Heart right ventricle (tissue), 16 donors: ENCODE results near the gene GDI2. TPM values are rescaled to one million over a fixed set of nuclear protein-coding genes. Genes with fewer than 3 reads are reported as not detected.
"Not testable (repeated sequence)": the region's sequence is repeated elsewhere in the genome, so short reads cannot be mapped to it uniquely, and the experiment has no call there.

Experiments used
- ATAC-seq, 8 donors: fragments of 200-7000 bp; cut with Tn5 transposase; one replicate each; pipeline ENCODE4 v1.9.1; 2020; ENCODE audit warnings: mild to moderate bottlenecking in 8 of 8, moderate library complexity in 8 of 8, moderate number of reproducible peaks in 1 of 8
- DNase-seq, 2 donors: peaks; one replicate each; pipeline ENCODE4 v3.0.0-alpha.2; 2020
- H3K27ac ChIP-seq, 10 donors: fragments of 200-600 bp; sonication (generic) in 2 of 10; one replicate each; pipeline versions ENCODE4 v1.5.0 to v1.8.0; 2020 to 2022; ENCODE audit warnings: mild to moderate bottlenecking in 3 of 10
- H3K27me3 ChIP-seq, 7 donors: fragments of 200-600 bp; one replicate each; pipeline ENCODE4 v1.8.0; 2021 to 2022; ENCODE audit warnings: mild to moderate bottlenecking in 2 of 7
- H3K36me3 ChIP-seq, 9 donors: fragments of 200-600 bp; sonication (generic) in 1 of 9; one replicate each; pipeline versions ENCODE4 v1.5.0 to v1.8.0; 2020 to 2022; ENCODE audit warnings: mild to moderate bottlenecking in 2 of 9
- H3K4me1 ChIP-seq, 9 donors: fragments of 200-600 bp; sonication (generic) in 1 of 9; one replicate each; pipeline versions ENCODE4 v1.5.0 to v1.8.0; 2020 to 2022; ENCODE audit warnings: mild to moderate bottlenecking in 4 of 9
- H3K4me3 ChIP-seq, 10 donors: fragments of 200-600 bp; sonication (generic) in 2 of 10; one replicate each; pipeline versions ENCODE4 v1.5.0 to v1.8.0; 2020 to 2022; ENCODE audit warnings: mild to moderate bottlenecking in 7 of 10, moderate library complexity in 2 of 10
- H3K9me3 ChIP-seq, 11 donors: fragments of 200-600 bp in 10 of 11; sonication (generic) in 2 of 11; one replicate each; pipeline versions ENCODE4 v1.5.0 to v1.8.0; 2013 to 2022; ENCODE audit warnings: mild to moderate bottlenecking in 2 of 11, control low read depth in 1 of 11, moderate library complexity in 1 of 11
- CTCF ChIP-seq, 9 donors: fragments of 200-600 bp; sonication (generic) in 2 of 9; IDR thresholded peaks; one replicate each; pipeline versions ENCODE4 v1.5.0 to v1.8.0; 2021 to 2022; ENCODE audit warnings: antibody characterized with exemption in 9 of 9, mild to moderate bottlenecking in 5 of 9, moderate library complexity in 1 of 9
- WGBS, 2 donors: extraction: QIAGEN DNeasy Blood & Tissue Kit; methylation state at CpG; one replicate each; pipeline ENCODE4 v1.1.7; 2013; ENCODE audit warnings: inconsistent platforms in 1 of 2; 5-methylcytosine and 5-hydroxymethylcytosine counted together
- intact Hi-C, 10 donors: fragments of 100-400 bp; cut with DNase I; formaldehyde crosslinking; loops; one replicate each; pipeline versions ENCODE4 v1.11.1 to v1.14.2; 2022
- polyA plus RNA-seq, 2 donors: library from polyadenylated mRNA; stranded (reverse); fragments of 200-250 nt; gene quantifications; one replicate each; pipeline ENCODE4 v1.2.3, GENCODE V29; 2013
- total RNA-seq, 10 donors: library from RNA; stranded (reverse); fragmentation: NEBNext Ultra II Directional in 3 of 10; extraction: Animal tissue kit (Norgen Biotek cat#: 25700) in 3 of 10; gene quantifications; one replicate each; pipeline versions ENCODE4 v1.2.1 to v1.2.4, GENCODE V29; 2021 to 2023
- donor health status: Arrhythmogenic right ventricular cardiomyopathy.
- donor health status: ischemic (EF 13 %, LVEDD 7.1; RV severe dilation, severe dysfunction).
- donor health status: healthy with polysubstance abuse.
- donor health status: DM: no; HTN: yes; CAD: no.
- donor health status: DM: no; HTN: no; CAD: no.
- donor health status: ischemic (EF 25% LVEDD 6.9; RV normal size, moderate dysfunction).
- donor health status: ischemic (EF 25% LVEDD 5.7; RV mildly dilated, moderate dysfunction).
- donor health status: healthy.
- donor health status: DM: yes; HTN: yes; CAD: no.
- donor health status: Ischemic cardiomyopathy.
- donor health status: ischemic (EF 35%, LVEDD 5.7; RV mildly dilated, moderate dysfunction).
- donor health status: nonischemic (EF 11% LVEDD 7.7; RV severe dilation, severe dysfunction).
- donor health status: DM: yes; HTN: yes; CAD: no.
- donor health status: PGD.
- donor health status: ischemic (EF 29% LVEDD 5.4; RV normal size, mild dysfunction).
- donor health status: nonischemic (EF 23%, LVEDD 6.1; RV moderate dilation, normal function).

The GDI2 gene
- total and polyA plus RNA-seq, 12 donors: 21.8 to 145 (median 101) TPM

GRCh38 chr10:5843686-5844344 is 30.6 kb upstream of the GDI2 start:
- WGBS, 2 donors: 78 to 83% methylated on average over 4 of the region's 4 CpGs
- Histone ChIP-seq H3K4me1 (peaks cover 3 to 33% (median 10%) of the 10 kb centered on the region in 9 donors), H3K27ac (no peak overlapping the region), H3K9me3 (no peaks in the 10 kb centered on the region), H3K36me3 (no peaks in the 10 kb centered on the region), H3K4me3 (no peak overlapping the region), H3K27me3 (no peaks in the 10 kb centered on the region)
- DNase-seq (no peak), ATAC-seq (no peak)
- no peak for TF ChIP-seq CTCF (IDR thresholded peaks at IDR 0.05)
- intact Hi-C loops: no loop called here

GRCh38 chr10:5841965-5842364 is 28.7 kb upstream of the GDI2 start:
- Histone ChIP-seq H3K27ac (no peak overlapping the region), H3K9me3 (no peaks in the 10 kb centered on the region), H3K4me1 (peaks cover 3 to 30% (median 10%) of the 10 kb centered on the region in 9 donors), H3K4me3 (no peak overlapping the region), H3K27me3 (no peaks in the 10 kb centered on the region), H3K36me3 (no peaks in the 10 kb centered on the region)
- intact Hi-C loops: no loop called here
- DNase-seq (no peak), ATAC-seq (no peak)
- WGBS, 2 donors: 96 to 97% methylated on average over 14 of the region's 14 CpGs
- TF ChIP-seq CTCF (IDR thresholded peaks at IDR 0.05): no peak

GRCh38 chr10:5840314-5841307 is 27.4 kb upstream of the GDI2 start:
- Histone ChIP-seq H3K27ac (peak overlapping the region in 2 of 10 donors; percentile 13 to 35), H3K27me3 (no peaks in the 10 kb centered on the region), H3K36me3 (no peaks in the 10 kb centered on the region), H3K4me3 (peak overlapping the region in 3 of 10 donors; percentile 2 to 15 (median 15)), H3K9me3 (no peaks in the 10 kb centered on the region), H3K4me1 (peaks cover 3 to 26% (median 10%) of the 10 kb centered on the region in 9 donors)
- ATAC-seq (peak; percentile 57 to 87 (median 70)), DNase-seq (peak; percentile 22 to 50)
- TF ChIP-seq CTCF (IDR thresholded peaks at IDR 0.05): no peak
- intact Hi-C loops: no loop called here
- WGBS, 2 donors: 49 to 52% methylated on average over 40 of the region's 40 CpGs

GRCh38 chr10:5836181-5836580 is 22.9 kb upstream of the GDI2 start:
- H3K27ac ChIP-seq, H3K36me3 ChIP-seq, ATAC-seq, H3K4me3 ChIP-seq, H3K27me3 ChIP-seq, H3K9me3 ChIP-seq, DNase-seq, intact Hi-C loops: not testable (repeated sequence)
- peaks cover 0 to 23% (median 8%) of the 10 kb centered on the region in 9 donors for H3K4me1 ChIP-seq
- WGBS, 2 donors: 94 to 96% methylated on average over 2 of the region's 2 CpGs
